Esophagus squamous epithelium (tissue), 5 donors: ENCODE data around the gene MX2. TPM values are rescaled to one million over a fixed set of nuclear protein-coding genes. Genes with fewer than 3 reads are reported as not detected.

Experiments used
- DNase-seq: peaks from one replicate; lab custom pipeline; 2025; lab: John Stamatoyannopoulos, UW
- H3K27ac ChIP-seq, 4 donors: fragments of 200-600 bp; sonication (generic); one replicate each; pipeline ENCODE4 v1.5.1; 2016 to 2019; ENCODE audit warnings: mild to moderate bottlenecking in 1 of 4
- H3K27me3 ChIP-seq, 4 donors: fragments of 200-600 bp; sonication (generic); 1 replicate in 3 of 4; 2 replicates in 1 of 4; pipeline versions ENCODE4 v1.5.1 to v1.6.0; 2017 to 2021; ENCODE audit warnings: antibody characterized with exemption in 1 of 4
- H3K36me3 ChIP-seq, 3 donors: fragments of 200-600 bp; sonication (generic); one replicate each; pipeline ENCODE4 v1.5.1; 2016 to 2019
- H3K4me1 ChIP-seq, 3 donors: fragments of 200-600 bp; sonication (generic); one replicate each; pipeline ENCODE4 v1.5.1; 2017 to 2019
- H3K4me3 ChIP-seq, 4 donors: fragments of 200-600 bp; sonication (generic); 1 replicate in 3 of 4; 2 replicates in 1 of 4; pipeline ENCODE4 v1.5.1; 2016 to 2019; ENCODE audit warnings: mild to moderate bottlenecking in 2 of 4, moderate library complexity in 1 of 4
- H3K9me3 ChIP-seq, 3 donors: fragments of 200-600 bp; sonication (generic); one replicate each; pipeline ENCODE4 v1.5.1; 2016 to 2019
- POLR2A ChIP-seq, 4 donors: fragments of 450-650 bp; IDR thresholded peaks; one replicate each; pipeline ENCODE4 v1.6.1; 2017; ENCODE audit warnings: antibody characterized with exemption in 4 of 4, mild to moderate bottlenecking in 4 of 4, moderate library complexity in 3 of 4
- WGBS, 2 donors: methylation state at CpG; one replicate each; pipeline ENCODE4 v1.1.5; 2018; 5-methylcytosine and 5-hydroxymethylcytosine counted together
- intact Hi-C: fragments of 100-400 bp; cut with DNase I; formaldehyde crosslinking; loops from one replicate; pipeline ENCODE4 v1.15.0; 2022
- total RNA-seq, 4 donors: library from RNA; depleted of rRNA; stranded (reverse); fragments of >200 nt; gene quantifications; one replicate each; pipeline ENCODE4 v1.1.0, GENCODE V29; 2016
- TF ChIP-seq, protein P1 (sequence below), 6 experiments: fragments of 450-650 bp in 4 of 6; fragments of 200-600 bp in 2 of 6; sonication (generic) in 2 of 6; IDR thresholded peaks; one replicate each; pipeline ENCODE4 v1.5.1; 2016 to 2019; ENCODE audit warnings: antibody characterized with exemption in 6 of 6, mild to moderate bottlenecking in 4 of 6, moderate library complexity in 4 of 6
- donor health status: DM: yes; HTN: yes; CAD: no.

MX2 gene
- total RNA-seq, 4 donors from 2014 or later: 4.3 to 23.5 (median 8.5) TPM

GRCh38 chr21:41444703-41445464 is 83.1 kb downstream of the MX2 start:
- Histone ChIP-seq H3K9me3 (no peaks in the 10 kb centered on the region), H3K27me3 (no peaks in the 10 kb centered on the region), H3K36me3 (peaks cover 11 to 100% (median 60%) of the 10 kb centered on the region in 3 donors), H3K4me3 (no peak overlapping the region), H3K4me1 (no peaks in the 10 kb centered on the region), H3K27ac (no peak overlapping the region)
- WGBS, 2 donors: 83 to 86% methylated on average over 8 to 12 of the region's 13 CpGs
- TF ChIP-seq POLR2A (IDR thresholded peaks at IDR 0.05): no peak
- TF ChIP-seq, protein P1, sequence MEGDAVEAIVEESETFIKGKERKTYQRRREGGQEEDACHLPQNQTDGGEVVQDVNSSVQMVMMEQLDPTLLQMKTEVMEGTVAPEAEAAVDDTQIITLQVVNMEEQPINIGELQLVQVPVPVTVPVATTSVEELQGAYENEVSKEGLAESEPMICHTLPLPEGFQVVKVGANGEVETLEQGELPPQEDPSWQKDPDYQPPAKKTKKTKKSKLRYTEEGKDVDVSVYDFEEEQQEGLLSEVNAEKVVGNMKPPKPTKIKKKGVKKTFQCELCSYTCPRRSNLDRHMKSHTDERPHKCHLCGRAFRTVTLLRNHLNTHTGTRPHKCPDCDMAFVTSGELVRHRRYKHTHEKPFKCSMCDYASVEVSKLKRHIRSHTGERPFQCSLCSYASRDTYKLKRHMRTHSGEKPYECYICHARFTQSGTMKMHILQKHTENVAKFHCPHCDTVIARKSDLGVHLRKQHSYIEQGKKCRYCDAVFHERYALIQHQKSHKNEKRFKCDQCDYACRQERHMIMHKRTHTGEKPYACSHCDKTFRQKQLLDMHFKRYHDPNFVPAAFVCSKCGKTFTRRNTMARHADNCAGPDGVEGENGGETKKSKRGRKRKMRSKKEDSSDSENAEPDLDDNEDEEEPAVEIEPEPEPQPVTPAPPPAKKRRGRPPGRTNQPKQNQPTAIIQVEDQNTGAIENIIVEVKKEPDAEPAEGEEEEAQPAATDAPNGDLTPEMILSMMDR (IDR thresholded peaks at IDR 0.05): no peak
- no peak for DNase-seq
- intact Hi-C loops: no loop called here

DNA sequence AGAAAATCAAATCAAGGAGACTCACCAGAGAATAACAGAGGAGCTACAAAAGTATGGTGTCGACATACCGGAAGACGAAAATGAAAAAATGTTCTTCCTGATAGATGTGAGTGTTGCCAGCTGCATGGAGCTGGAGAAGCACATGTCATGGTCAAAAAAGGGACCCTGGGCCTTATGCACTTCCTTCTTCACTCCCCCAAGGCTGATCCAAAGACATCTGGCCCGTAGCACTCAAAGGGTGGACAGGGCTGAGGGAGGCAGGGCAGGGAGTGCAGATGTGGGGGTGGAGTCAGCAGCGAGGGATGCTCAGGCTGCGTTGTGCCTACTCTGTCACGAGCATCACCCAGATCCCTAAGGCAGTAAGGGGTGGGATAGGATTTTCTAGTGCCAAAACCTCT is 83.6 kb downstream of the MX2 start:
- intact Hi-C loops: no loop called here

DNA sequence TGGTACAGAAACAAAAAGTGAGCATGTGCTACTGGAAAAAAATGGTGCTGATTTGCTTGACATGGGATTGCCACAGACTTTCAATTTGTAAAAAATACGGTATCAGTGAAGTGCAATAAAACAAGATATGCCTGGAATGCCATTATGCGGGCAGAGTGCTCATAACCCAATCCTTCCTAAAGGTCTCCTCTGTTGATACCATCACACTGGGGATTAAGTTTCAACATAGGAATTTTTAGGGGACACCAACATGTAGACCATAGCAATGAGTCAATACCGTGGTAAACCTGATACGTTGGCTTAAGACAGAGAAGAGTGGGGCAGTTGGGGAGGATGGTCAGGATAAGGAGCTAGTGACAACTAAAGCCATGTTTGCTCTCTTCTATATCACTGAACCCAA is 84.8 kb downstream of the MX2 start:
- 96 to 99% methylated on average over 4 of the region's 4 CpGs for WGBS, 2 donors
- TF ChIP-seq POLR2A (IDR thresholded peaks at IDR 0.05): no peak
- TF ChIP-seq, protein P1 (IDR thresholded peaks at IDR 0.05): no peak
- no peaks in the 10 kb centered on the region for H3K27me3 ChIP-seq
- H3K4me1 ChIP-seq: no peaks in the 10 kb centered on the region
- H3K36me3 ChIP-seq: peaks cover 11 to 98% (median 57%) of the 10 kb centered on the region in 3 donors
- H3K27ac ChIP-seq: no peak overlapping the region
- intact Hi-C loops: no loop called here
- no peak overlapping the region for H3K4me3 ChIP-seq
- no peak for DNase-seq
- H3K9me3 ChIP-seq: no peaks in the 10 kb centered on the region

More for the DNA sequence above, 83.6 kb downstream of the MX2 start:
- WGBS, 2 donors: 80 to 92% methylated on average over 7 of the region's 7 CpGs
- TF ChIP-seq, protein P1 (IDR thresholded peaks at IDR 0.05): no peak
- TF ChIP-seq POLR2A (IDR thresholded peaks at IDR 0.05): no peak
- peaks cover 11 to 100% (median 66%) of the 10 kb centered on the region in 3 donors for H3K36me3 ChIP-seq
- no peaks in the 10 kb centered on the region for H3K4me1 ChIP-seq
- H3K4me3 ChIP-seq: no peak overlapping the region
- no peaks in the 10 kb centered on the region for H3K9me3 ChIP-seq
- H3K27ac ChIP-seq: no peak overlapping the region
- no peaks in the 10 kb centered on the region for H3K27me3 ChIP-seq
- no peak for DNase-seq

DNA sequence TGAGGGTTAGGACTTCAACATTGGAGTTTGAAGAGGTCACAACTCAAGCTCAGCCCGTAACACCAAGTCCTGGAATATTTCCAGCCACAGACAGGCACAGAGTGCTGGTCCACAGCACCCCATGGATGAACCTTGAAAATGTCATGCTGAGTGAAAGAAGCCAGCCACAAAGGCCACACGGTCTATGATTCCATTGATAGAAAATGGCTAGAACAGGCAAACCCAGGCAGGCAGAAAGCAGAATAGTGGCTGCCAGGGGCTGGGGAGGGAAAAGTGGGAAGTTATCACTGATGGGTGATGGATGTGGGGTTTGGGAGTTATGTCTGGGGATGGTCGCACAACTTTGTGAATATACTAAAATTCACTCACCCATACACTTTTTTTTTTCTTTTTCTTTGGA is 85.5 kb downstream of the MX2 start:
- H3K4me1 ChIP-seq: no peaks in the 10 kb centered on the region
- no peak overlapping the region for H3K27ac ChIP-seq
- H3K27me3 ChIP-seq: no peaks in the 10 kb centered on the region
- H3K4me3 ChIP-seq: no peak overlapping the region
- intact Hi-C loops: no loop called here
- no peak for DNase-seq
- no peaks in the 10 kb centered on the region for H3K9me3 ChIP-seq
- peaks cover 11 to 98% (median 49%) of the 10 kb centered on the region in 3 donors for H3K36me3 ChIP-seq
- TF ChIP-seq, protein P1 (IDR thresholded peaks at IDR 0.05): no peak
- TF ChIP-seq POLR2A (IDR thresholded peaks at IDR 0.05): no peak
- 96 to 100% methylated on average over 3 of the region's 3 CpGs for WGBS, 2 donors

DNA sequence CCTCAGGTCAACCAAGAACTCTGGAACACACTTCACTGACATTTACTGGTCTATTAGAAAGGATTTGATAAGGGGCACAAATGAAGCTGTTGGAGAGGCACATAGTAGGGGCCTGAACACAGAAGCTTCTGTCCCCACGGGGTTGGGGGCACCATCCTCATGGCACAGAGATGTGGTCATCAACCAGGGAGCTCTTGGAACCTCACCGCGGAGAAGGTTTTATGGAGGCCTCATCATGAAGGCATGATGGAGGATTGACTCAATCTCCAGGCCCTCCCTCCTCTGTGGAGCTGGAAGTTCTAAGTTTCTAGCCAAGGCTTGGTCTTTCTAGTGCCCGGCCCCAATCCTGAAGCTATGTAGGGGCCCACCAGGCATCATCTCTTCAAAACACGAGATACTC is 87.8 kb downstream of the MX2 start:
- H3K36me3 ChIP-seq: peaks cover 3 to 98% (median 33%) of the 10 kb centered on the region in 3 donors
- H3K4me3 ChIP-seq: no peak overlapping the region
- DNase-seq: no peak
- 77 to 100% methylated on average over 1 to 5 of the region's 5 CpGs for WGBS, 2 donors
- no peak for TF ChIP-seq POLR2A (IDR thresholded peaks at IDR 0.05)
- TF ChIP-seq, protein P1 (IDR thresholded peaks at IDR 0.05): no peak
- no peaks in the 10 kb centered on the region for H3K4me1 ChIP-seq
- H3K27me3 ChIP-seq: no peaks in the 10 kb centered on the region
- no peak overlapping the region for H3K27ac ChIP-seq
- intact Hi-C loops: no loop called here
- H3K9me3 ChIP-seq: no peaks in the 10 kb centered on the region
